ENCODE results near the gene CFAP221. TPM values are rescaled to one million over a fixed set of nuclear protein-coding genes. Genes with fewer than 3 reads are reported as not detected.

The CFAP221 gene
- total and polyA plus RNA-seq, 2 experiments from 2014 or later, result 0.42 to 0.65 TPM

DNA sequence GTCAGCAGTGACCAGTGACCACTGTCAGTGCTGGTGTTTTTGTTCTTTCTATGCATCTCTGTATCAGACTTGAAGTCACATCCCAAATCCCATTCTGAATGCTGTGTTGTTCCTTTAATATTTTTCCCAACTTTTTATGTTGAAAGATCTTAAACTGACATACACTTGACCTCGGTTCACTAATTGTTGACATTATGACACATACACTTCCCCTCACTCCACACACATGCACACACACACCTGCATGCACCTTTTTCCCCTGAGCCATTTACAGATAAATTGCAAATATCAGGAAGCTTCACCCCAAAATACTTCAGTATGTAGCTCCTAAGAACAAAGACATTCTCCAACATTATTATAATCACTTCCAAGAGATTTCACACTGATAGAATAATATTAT lies 62.4 kb downstream of the CFAP221 start (continued):
- TF ChIP-seq, protein P1, sequence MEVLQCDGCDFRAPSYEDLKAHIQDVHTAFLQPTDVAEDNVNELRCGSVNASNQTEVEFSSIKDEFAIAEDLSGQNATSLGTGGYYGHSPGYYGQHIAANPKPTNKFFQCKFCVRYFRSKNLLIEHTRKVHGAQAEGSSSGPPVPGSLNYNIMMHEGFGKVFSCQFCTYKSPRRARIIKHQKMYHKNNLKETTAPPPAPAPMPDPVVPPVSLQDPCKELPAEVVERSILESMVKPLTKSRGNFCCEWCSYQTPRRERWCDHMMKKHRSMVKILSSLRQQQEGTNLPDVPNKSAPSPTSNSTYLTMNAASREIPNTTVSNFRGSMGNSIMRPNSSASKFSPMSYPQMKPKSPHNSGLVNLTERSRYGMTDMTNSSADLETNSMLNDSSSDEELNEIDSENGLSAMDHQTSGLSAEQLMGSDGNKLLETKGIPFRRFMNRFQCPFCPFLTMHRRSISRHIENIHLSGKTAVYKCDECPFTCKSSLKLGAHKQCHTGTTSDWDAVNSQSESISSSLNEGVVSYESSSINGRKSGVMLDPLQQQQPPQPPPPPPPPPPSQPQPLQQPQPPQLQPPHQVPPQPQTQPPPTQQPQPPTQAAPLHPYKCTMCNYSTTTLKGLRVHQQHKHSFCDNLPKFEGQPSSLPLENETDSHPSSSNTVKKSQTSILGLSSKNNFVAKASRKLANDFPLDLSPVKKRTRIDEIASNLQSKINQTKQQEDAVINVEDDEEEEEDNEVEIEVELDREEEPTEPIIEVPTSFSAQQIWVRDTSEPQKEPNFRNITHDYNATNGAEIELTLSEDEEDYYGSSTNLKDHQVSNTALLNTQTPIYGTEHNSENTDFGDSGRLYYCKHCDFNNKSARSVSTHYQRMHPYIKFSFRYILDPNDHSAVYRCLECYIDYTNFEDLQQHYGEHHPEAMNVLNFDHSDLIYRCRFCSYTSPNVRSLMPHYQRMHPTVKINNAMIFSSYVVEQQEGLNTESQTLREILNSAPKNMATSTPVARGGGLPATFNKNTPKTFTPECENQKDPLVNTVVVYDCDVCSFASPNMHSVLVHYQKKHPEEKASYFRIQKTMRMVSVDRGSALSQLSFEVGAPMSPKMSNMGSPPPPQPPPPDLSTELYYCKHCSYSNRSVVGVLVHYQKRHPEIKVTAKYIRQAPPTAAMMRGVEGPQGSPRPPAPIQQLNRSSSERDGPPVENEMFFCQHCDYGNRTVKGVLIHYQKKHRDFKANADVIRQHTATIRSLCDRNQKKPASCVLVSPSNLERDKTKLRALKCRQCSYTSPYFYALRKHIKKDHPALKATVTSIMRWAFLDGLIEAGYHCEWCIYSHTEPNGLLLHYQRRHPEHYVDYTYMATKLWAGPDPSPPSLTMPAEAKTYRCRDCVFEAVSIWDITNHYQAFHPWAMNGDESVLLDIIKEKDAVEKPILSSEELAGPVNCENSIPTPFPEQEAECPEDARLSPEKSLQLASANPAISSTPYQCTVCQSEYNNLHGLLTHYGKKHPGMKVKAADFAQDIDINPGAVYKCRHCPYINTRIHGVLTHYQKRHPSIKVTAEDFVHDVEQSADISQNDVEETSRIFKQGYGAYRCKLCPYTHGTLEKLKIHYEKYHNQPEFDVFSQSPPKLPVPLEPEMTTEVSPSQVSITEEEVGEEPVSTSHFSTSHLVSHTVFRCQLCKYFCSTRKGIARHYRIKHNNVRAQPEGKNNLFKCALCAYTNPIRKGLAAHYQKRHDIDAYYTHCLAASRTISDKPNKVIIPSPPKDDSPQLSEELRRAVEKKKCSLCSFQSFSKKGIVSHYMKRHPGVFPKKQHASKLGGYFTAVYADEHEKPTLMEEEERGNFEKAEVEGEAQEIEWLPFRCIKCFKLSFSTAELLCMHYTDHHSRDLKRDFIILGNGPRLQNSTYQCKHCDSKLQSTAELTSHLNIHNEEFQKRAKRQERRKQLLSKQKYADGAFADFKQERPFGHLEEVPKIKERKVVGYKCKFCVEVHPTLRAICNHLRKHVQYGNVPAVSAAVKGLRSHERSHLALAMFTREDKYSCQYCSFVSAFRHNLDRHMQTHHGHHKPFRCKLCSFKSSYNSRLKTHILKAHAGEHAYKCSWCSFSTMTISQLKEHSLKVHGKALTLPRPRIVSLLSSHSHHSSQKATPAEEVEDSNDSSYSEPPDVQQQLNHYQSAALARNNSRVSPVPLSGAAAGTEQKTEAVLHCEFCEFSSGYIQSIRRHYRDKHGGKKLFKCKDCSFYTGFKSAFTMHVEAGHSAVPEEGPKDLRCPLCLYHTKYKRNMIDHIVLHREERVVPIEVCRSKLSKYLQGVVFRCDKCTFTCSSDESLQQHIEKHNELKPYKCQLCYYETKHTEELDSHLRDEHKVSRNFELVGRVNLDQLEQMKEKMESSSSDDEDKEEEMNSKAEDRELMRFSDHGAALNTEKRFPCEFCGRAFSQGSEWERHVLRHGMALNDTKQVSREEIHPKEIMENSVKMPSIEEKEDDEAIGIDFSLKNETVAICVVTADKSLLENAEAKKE (CRISPR knock-in tag; IDR thresholded peaks at IDR 0.05), result no peak

DNA sequence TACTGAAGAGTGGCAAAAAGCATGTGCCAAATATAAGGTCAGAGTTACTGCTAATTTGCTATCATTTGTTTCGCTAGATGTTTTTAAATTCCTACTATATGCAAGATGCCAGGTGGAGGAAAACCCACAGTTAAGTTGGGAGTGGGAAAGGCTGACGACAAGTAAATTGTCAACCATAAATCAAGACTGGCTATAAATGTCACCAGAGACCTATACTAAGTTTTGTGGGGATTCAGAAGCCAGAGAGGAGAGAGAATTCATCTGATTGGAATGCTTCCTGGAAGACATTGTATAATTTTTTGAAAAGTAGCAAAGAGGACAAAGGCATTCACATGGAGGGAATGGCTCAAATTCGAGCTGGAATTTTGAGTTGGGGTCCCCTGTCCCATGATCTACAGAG lies 64.3 kb downstream of the CFAP221 start:
- H3K4me3 Mint-ChIP-seq, result no peak overlapping the region
- no peaks in the 10 kb centered on the region; the same call in none of the 2 replicates for H3K9me2 ChIP-seq (ENCODE audit: insufficient read depth)
- peaks cover 8% of the 10 kb centered on the region for H3K9me3 Mint-ChIP-seq
- H3F3A ChIP-seq (replicated peaks; ENCODE audit: low read depth), result no peaks in the 10 kb centered on the region
- H3K27ac ChIP-seq (ENCODE audit: low read depth), result no peak overlapping the region
- H3K4me2 ChIP-seq, result no peak overlapping the region
- H3K4me1 ChIP-seq (ENCODE audit: insufficient read depth), result no peaks in the 10 kb centered on the region
- no peak overlapping the region for H3K4me3 ChIP-seq
- no peaks in the 10 kb centered on the region for H3K27me3 ChIP-seq (ENCODE audit: insufficient read depth)
- H3K36me3 Mint-ChIP-seq (ENCODE audit: low read depth), result no peaks in the 10 kb centered on the region
- no peak overlapping the region for H3K27ac Mint-ChIP-seq
- H4K20me1 ChIP-seq (replicated peaks; ENCODE audit: insufficient read depth), result no peaks in the 10 kb centered on the region
- no peak for DNase-seq (ENCODE audit: low spot score)
- peaks cover 3% of the 10 kb centered on the region for H3K27me3 Mint-ChIP-seq (ENCODE audit: insufficient read depth, low read depth, poor library complexity)
- no peak for ATAC-seq
- no peak overlapping the region for H2AFZ ChIP-seq
- H3K36me3 ChIP-seq (ENCODE audit: insufficient read depth), result no peaks in the 10 kb centered on the region
- H3K4me1 Mint-ChIP-seq, result no peaks in the 10 kb centered on the region
- H3K79me2 ChIP-seq (replicated peaks; ENCODE audit: insufficient read depth), result no peaks in the 10 kb centered on the region
- TF ChIP-seq STAT1 (IDR thresholded peaks at IDR 0.05; ENCODE audit: unreplicated experiment) (no peak), NANOG (IDR thresholded peaks at IDR 0.05; ENCODE audit: borderline replicate concordance) (no peak), ZNF114 (CRISPR knock-in tag; IDR thresholded peaks at IDR 0.05) (no peak), JUNB (IDR thresholded peaks at IDR 0.05; ENCODE audit: unreplicated experiment) (no peak)
- TF ChIP-seq, protein P1 (CRISPR knock-in tag; IDR thresholded peaks at IDR 0.05), result no peak
- TF ChIP-seq, protein P2, sequence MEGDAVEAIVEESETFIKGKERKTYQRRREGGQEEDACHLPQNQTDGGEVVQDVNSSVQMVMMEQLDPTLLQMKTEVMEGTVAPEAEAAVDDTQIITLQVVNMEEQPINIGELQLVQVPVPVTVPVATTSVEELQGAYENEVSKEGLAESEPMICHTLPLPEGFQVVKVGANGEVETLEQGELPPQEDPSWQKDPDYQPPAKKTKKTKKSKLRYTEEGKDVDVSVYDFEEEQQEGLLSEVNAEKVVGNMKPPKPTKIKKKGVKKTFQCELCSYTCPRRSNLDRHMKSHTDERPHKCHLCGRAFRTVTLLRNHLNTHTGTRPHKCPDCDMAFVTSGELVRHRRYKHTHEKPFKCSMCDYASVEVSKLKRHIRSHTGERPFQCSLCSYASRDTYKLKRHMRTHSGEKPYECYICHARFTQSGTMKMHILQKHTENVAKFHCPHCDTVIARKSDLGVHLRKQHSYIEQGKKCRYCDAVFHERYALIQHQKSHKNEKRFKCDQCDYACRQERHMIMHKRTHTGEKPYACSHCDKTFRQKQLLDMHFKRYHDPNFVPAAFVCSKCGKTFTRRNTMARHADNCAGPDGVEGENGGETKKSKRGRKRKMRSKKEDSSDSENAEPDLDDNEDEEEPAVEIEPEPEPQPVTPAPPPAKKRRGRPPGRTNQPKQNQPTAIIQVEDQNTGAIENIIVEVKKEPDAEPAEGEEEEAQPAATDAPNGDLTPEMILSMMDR (conservative IDR thresholded peaks at IDR 0.05; ENCODE audit: low read depth in 2 of 2), result no peak

Data from GM23338 (cell line).